Measurements from ENCODE around the gene STARD8. TPM values are rescaled to one million over a fixed set of nuclear protein-coding genes. Genes with fewer than 3 reads are reported as not detected.
"Not testable (repeated sequence)": the region's sequence is repeated elsewhere in the genome, so short reads cannot be mapped to it uniquely, and the experiment has no call there.

Gene STARD8
- 23.5 TPM for polyA plus RNA-seq (ENCODE audit: insufficient read length)

DNA sequence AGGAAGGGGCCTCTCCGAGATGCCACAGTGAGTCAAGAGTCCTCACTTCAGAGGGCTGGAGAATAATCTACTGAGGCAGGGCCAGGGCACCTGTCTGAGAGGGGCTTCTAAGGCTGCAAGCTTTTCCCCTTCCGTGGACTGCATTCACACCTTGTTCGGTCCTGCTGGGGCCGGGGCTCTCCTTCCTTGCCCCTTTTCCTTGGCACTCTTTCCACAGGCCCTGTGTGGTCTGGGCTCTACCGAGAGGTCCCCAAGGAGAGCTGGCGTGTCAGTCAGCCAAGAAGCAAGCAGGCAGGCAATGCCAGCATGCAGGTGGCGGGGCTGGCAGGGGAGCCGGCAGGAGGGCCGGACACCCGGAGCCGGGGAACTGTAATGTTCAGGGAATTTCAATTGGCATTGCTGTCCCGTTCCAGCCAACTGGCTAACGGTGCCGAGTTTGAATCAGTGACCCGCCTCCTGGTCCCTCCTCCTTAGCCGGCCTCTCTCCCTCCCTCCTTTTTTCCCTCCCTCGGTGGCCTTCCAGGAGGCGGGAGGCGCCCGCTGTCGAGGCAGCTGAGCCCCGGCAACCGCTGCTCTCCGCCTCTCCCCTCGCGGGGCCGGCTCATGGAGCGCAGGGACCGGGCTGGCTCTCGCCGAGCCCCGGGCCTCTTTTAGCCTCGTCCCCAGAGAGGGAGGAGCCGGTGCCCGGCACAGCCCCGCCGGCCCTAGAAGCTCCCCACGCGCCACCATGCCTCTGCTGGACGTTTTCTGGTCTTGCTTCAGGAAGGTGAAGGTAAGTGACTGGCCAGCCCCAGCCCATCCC, at the start of gene STARD8:
TSS of gene STARD8 (plus strand) at position 511 of the 802 bp plus-strand sequence. CDS start at position 728, 217 bp downstream.
- DNase-seq (ENCODE audit: low read depth): no peak

- DNase-seq (ENCODE audit: low read depth): no peak
These were observed 48.6 kb upstream of the STARD8 start for GRCh38 chrX:68598841-68599240.

DNA sequence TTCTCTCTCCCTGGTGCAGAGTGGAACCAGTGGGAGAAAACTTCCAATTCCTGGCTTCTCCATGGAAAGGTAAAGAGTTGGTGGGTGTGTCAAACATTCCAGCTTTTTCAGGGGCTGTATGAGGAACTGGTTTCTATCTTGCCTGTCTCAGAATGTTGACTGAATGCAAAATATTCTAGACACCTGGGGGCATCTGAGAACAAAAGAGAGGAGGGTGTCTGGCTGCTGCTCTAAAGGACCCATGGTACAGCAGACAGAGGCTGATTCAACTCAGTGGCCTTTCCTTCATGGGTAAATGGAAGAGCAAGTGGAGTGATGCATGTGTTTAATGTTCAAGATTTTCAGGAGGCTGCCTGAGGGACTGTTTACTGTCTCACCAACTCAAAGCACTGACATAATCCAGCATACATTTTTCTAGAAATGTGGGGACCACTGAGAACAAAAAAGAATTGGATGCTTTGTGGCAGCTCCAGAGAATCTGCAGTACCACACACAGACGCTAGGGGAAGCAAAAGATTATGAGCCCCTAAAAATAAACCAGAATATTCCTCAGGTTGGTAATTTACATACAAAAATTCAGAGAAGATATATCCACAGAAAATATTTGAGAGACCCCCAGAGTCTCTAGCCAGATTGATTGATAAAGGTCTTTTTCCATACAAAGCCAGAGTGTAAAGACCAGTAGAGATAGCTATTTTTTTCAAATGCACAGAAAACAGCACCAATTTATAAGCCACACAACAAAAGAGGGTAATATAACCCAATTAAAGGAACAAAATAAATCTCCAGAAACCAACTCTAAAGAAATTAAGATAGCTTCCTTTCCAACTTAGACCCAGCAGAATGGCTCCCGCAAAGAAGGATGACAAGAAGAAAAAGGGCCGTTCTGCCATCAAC, 48.0 kb upstream of the STARD8 start:
- DNase-seq (ENCODE audit: low read depth): no peak

GRCh38 chrX:68604216-68604615, 43.2 kb upstream of the STARD8 start:
- not testable (repeated sequence) for DNase-seq (ENCODE audit: low read depth)

DNA sequence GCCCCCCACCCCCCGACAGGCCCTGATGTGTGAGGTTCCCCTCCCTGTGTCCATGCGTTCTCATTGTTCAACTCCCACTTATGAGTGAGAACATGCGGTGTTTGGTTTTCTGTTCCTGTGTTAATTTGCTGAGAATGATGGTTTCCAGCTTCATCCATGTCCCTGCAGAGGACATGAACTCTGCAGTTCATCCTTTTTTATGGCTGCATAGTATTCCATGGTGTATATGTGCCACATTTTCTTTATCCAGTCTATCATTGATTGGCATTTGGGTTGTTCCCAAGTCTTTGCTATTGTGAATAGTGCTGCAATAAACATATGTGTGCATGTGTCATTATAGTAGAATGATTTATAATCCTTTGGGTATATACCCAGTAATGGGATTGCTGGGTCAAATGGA, 32.7 kb upstream of the STARD8 start:
- not testable (repeated sequence) for DNase-seq (ENCODE audit: low read depth)

- DNase-seq (ENCODE audit: low read depth): no peak
These were observed 19.5 kb upstream of the STARD8 start for GRCh38 chrX:68627986-68628385.

- DNase-seq (ENCODE audit: low read depth): not testable (repeated sequence)
These were observed 17.5 kb upstream of the STARD8 start for GRCh38 chrX:68629936-68630335.

GRCh38 chrX:68631336-68631735, 16.1 kb upstream of the STARD8 start:
- no peak for DNase-seq (ENCODE audit: low read depth)

GRCh38 chrX:68632491-68632890, 15.0 kb upstream of the STARD8 start:
- DNase-seq (ENCODE audit: low read depth): no peak

GRCh38 chrX:68633981-68634380, 13.5 kb upstream of the STARD8 start:
- no peak for DNase-seq (ENCODE audit: low read depth)

DNA sequence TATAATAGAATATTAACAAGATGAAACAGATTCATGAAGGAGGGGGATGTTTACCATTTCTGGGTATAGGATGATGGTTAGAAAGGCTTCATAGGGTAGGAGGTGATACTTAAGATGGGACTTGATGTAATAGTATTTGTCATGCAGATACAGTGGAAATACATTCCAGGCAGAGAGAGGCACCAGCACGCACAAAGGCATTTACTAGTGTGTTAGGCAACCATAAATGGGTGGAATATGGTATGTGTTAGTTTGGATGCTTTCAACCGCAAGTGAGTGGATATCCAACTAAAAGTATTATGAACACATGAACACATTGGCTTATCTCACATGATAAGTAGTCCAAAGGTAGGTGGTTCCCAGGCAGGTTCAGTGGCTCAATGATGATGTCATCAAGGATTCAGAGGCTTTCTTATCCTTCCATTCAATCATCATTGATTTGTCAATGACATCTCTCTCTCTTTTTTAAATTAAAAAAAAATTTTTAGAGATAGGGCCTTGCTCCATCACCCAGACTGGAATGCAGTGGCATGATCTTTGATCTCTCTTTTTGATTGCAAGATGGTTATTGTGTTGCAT, 12.7 kb upstream of the STARD8 start:
- DNase-seq (ENCODE audit: low read depth): no peak

DNA sequence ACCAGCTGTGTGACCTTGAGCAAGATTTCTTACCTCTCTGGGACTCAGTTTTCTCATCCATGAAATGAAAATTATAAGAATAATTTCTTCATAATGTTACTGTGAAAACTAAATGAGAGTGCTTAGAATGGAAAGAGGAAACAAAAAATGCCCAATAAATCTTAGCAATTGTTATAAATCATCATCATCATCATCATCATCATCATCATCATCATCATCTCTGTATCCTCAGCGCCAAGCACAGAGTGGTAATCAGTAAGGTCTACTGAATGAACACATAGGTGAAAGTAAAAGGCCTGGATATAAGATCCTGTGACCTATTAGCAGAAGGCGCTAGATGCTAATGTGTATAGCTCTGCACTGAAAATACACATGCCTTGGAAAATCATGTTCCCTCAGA, 6.8 kb upstream of the STARD8 start:
- DNase-seq (ENCODE audit: low read depth): no peak

GRCh38 chrX:68644861-68645260, 2.6 kb upstream of the STARD8 start:
- no peak for DNase-seq (ENCODE audit: low read depth)

- no peak for DNase-seq (ENCODE audit: low read depth)
These were observed 1.0 kb upstream of the STARD8 start for GRCh38 chrX:68646421-68646820.

DNA sequence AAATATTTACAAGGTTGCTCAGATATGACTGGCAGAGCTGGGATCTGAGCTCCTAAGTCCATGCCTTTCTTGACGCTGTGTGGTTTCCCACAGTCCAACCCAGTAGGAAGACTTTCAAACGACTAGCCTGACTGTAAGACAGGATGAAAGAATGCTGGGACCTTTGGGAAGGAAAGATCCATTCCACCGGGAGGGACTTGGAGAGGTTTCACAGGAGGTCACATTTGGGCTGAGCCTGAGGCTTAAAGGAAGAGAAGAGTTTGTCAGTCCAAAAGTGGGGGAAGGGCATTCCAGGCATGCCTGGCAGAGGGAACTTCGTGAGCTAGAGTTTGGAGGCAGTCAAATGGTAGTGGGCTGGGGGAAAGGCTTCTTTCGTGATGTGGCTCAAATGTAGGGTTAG, 1.5 kb downstream of the STARD8 start:
- no peak for DNase-seq (ENCODE audit: low read depth)

DNA sequence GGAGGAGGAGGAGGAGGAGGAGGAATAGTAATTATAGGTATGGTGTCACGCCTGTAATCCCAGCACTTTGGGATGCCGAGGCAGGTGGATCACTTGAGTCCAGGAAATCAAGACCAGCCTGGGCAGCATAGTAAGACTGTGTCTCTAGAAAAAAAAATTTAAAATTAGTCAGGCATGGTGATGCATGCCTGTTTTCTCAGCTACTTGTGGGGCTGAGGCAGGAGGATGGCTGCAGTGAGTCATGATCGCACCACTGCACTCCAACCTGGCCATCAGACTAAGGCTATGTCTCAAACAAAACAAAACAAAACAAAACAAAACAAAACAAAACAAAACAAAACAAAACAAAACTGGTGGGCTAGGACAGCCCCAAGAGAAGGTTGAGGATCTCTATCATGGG, 3.0 kb downstream of the STARD8 start:
- no peak for DNase-seq (ENCODE audit: low read depth)

GRCh38 chrX:68651110-68651509, 3.6 kb downstream of the STARD8 start:
- no peak for DNase-seq (ENCODE audit: low read depth)

- no peak for DNase-seq (ENCODE audit: low read depth)
These were observed 5.1 kb downstream of the STARD8 start for GRCh38 chrX:68652326-68653170.

DNA sequence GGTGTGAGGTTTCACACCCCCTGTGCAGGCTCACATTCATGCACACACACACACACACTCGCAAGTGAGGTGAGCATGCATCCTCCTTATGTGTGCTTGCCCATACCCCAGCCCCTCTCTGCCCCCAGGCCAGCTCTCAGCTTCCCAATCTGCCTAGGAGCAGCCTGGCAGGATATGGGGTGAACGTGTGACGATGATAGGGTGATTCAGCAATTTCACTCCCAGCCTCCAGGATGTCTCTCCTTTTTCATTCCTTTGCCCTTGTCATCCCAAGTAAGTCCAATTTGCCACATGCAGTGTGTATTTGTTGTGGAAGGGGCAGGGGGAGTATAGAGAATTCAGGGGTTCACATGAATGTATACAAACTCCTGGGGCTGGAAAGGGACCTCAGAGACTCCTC, 7.2 kb downstream of the STARD8 start:
- DNase-seq (ENCODE audit: low read depth): no peak

- DNase-seq (ENCODE audit: low read depth): not testable (repeated sequence)
These were observed 9.0 kb downstream of the STARD8 start for GRCh38 chrX:68656473-68656872.

GRCh38 chrX:68658530-68658929, 11.1 kb downstream of the STARD8 start:
- DNase-seq (ENCODE audit: low read depth): no peak

Data from forelimb muscle (tissue), 1 donor.